Measurements from ENCODE around the gene PRC1.

PRC1 gene

DNA sequence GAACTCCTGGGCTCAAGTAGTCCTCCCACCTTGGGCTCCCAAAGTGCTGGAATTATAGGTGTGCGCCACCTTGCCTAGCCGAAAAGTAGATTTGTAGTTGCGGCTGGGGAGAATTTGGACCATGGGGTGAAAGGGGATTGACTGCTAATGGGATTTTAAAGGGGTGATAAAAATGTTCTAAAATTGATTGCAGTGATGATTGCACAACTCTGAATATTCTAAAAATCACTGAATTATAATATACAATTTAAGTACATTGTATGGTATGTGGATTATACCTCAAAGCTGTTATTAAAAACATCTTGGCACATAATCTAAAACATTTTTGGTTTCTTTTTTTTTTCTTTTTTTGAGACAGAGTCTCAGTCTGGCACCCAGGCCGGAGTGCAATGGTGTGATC, 3.9 kb downstream of the PRC1 start:
- no peak for DNase-seq (ENCODE audit: low read depth in 2 of 2)

DNA sequence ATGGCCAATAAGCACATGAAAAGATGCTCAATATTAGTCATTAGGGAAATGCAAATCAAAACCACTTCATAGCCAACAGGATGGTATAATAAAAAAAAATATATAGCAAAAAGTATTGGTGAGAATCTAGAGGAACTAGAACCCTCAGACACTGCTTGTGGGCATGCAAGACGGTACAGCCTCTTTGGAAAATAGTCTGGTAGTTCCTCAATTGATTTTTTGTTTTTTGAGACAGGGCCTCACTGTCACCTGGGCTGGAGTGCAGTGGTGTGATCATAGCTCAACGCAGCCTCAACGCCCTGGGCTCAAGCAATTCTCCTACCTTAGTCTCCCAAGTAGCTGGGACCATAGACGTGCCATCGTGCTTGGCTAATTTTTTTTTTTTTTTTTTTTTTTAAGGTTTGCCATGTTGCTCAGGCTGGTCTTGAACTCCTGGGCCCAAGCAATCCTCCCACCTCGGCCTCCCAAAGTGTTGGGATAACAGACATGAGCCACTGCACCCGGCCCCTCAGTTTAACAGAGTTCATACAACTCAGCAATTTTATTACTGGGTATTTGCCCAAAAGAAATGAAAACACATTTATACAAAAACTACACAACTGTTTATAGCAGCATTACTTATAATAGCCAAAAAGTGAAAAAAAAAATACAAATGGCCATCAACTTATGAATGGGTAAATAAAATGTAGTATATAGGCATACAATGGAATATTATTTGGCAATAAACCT, 5.1 kb downstream of the PRC1 start:
- no peak for DNase-seq (ENCODE audit: low read depth in 2 of 2)

DNA sequence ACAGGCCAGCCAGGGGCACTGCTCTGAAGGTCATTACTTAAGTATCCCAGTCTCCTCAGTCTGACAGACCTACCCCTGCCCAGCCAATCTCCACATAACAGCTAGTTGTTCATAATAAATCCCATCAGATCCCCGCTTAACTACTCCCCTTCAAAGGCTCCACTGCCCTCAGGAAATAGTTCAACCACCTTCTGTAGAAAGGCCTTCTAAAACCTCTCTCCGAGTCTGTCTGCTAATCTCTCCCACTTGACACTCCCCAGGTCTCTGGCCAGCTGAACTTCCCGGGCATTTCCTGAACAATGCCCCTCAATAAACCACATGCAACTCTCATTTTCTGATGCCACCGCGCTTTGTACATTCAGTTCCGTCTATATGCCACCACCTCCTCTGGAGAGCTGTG, 6.0 kb downstream of the PRC1 start:
- no peak for DNase-seq (ENCODE audit: low read depth in 2 of 2)

DNA sequence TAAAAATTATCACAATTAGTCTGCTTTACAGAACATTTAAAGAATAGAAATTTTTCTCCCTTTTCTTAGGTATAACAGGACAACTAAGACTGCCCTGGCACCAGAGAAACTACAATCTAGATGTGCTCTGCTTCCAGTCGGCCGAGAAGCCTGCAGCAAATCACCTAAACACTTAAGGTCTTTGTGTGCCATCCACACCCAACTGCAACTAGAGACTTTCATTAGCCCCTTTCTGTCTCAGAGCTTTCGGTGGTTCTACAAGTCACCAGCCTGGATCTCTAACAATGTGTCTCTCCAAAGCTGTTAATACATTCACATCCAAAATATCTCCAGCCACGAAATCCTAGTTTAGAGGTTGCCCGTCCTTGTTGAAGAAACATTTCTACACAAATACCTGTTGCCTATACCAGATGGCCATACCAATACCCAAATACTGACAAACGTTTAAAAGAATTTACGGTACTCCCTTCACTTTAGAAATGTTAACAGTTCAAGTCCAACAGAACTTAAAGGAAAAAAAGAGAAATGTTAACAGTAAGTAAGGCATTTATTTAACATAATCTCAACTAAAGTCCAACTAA, 6.7 kb downstream of the PRC1 start:
- DNase-seq (ENCODE audit: low read depth in 2 of 2) = no peak

- DNase-seq (ENCODE audit: low read depth in 2 of 2) = no peak
These were observed 7.4 kb downstream of the PRC1 start for GRCh38 chr15:90986790-90987507.

- DNase-seq (ENCODE audit: low read depth in 2 of 2) = no peak
These were observed 12.2 kb downstream of the PRC1 start for GRCh38 chr15:90982135-90982534.

- DNase-seq (ENCODE audit: low read depth in 2 of 2) = no peak
These were observed 12.7 kb downstream of the PRC1 start for GRCh38 chr15:90981681-90982080.

DNA sequence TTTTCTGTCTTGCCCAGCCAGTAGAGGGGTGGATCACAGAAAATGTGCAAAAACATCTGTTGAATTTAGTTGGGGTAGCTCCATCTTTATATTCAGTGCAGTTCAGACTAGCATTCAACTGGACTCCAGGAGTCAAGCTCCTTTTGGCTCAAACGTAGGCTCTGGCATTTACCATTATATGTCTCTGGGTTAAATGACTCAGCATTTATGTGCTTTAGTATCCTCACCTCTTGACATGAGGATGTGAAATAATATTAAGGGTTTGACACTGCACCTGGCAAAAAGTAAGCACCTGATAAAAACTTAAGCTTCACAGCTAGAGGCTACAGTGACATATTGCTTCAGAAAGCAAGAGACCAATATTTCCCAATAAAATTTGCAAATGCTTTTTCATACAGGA, 14.8 kb downstream of the PRC1 start:
- no peak for DNase-seq (ENCODE audit: low read depth in 2 of 2)

- DNase-seq (ENCODE audit: low read depth in 2 of 2) = no peak
These were observed 20.1 kb downstream of the PRC1 start for GRCh38 chr15:90974216-90974615.

- DNase-seq (ENCODE audit: low read depth in 2 of 2) = no peak
These were observed 22.2 kb downstream of the PRC1 start for GRCh38 chr15:90972133-90972532.

DNA sequence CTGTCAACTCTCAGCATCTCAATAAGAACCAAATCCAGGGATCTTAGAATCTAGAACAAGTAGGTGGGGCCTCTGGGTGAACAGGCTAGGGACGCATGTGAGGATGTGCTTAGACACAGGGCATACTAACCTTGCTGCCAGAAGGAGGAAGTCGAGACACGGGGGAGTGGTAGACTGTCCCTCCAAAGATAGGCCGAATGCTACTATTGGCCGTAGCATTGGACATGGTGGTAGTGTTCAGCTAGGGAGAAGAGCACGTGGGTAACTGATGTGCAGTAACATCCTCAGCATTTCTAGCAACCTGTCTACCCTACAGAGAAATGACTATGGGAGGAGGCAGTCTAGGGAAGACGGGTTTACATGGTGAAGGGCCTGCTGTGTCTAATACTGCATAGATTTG, 24.1 kb downstream of the PRC1 start:
- no peak for DNase-seq (ENCODE audit: low read depth in 2 of 2)

DNA sequence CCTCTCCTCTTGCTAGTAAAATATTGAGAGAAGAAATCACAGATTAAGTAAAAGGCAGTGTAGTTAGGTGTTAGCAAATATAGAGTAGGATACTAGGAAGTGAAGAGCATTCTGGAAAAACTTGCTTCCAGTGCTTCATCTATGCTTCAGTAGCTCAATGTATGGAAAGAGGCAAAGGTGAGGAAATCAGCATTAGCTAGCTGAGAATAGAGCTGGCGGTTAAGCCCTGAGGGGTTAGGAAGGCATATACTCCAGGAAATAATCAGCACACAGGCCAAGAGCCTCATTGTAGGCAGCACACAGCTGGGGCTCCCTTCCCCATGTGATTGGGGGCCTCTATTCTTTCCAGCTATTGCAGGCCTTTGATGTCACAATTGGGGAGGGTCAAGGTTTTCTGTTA, 25.9 kb downstream of the PRC1 start:
- no peak for DNase-seq (ENCODE audit: low read depth in 2 of 2)

DNA sequence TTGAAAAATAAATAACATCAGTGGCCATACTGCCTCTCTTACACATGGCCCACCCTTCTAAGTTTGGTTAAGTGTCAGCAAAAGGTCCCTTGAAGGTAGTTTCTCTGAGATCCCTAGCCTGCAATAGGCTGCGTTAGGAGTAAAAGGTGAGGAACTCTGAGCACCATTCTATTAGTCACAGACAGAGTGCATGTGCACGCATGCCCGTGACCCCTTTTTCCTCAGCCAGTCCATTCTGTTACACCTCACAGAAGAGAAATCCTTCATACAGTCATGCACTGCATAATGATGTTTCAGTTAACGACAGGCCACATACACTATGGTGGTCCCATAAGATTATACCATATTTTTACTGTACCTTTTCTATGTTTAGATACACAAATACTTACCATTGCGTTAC, 27.1 kb downstream of the PRC1 start:
- no peak for DNase-seq (ENCODE audit: low read depth in 2 of 2)

GRCh38 chr15:90966262-90966661, 28.1 kb downstream of the PRC1 start:
- DNase-seq (ENCODE audit: low read depth in 2 of 2) = no peak

DNA sequence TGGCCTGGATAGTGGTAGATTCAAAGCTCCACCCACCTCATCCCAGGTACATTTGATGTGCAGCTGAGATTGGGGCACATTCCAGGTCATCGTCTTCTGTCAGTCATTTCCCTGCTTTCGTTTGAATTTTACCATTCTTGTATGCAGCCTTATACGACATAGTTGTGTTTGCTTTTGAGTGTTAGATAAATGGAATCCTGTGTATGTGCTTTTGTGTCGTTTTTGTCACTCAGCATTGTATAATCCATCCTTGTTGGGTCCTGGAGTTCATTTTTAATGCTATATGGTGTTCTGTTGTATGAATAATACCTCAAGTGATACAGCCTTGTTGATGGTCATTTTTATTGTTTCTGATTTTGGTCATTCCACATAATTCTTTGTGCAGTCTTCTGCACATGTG, 32.3 kb downstream of the PRC1 start:
- DNase-seq (ENCODE audit: low read depth in 2 of 2) = no peak

- DNase-seq (ENCODE audit: low read depth in 2 of 2) = no peak
These were observed 33.8 kb downstream of the PRC1 start for GRCh38 chr15:90960298-90961091.

DNA sequence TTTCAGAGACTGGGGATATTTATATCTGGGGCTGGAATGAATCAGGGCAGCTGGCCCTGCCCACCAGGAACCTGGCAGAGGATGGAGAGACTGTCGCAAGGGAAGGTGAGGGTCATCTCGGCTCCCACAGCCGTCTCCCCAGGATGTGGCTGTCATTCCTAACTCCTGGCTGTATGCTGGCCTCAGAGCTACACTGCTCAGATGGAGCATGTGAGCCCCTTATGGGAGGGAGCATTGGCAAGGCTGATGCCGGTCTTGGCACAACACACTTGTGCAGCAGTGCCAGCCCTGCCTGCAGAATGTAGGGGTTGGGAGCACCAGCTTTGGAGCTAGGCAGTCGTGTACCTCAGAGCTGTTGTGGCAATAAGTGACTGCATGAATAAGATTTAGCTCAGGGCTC, 34.4 kb downstream of the PRC1 start:
- no peak for DNase-seq (ENCODE audit: low read depth in 2 of 2)

DNA sequence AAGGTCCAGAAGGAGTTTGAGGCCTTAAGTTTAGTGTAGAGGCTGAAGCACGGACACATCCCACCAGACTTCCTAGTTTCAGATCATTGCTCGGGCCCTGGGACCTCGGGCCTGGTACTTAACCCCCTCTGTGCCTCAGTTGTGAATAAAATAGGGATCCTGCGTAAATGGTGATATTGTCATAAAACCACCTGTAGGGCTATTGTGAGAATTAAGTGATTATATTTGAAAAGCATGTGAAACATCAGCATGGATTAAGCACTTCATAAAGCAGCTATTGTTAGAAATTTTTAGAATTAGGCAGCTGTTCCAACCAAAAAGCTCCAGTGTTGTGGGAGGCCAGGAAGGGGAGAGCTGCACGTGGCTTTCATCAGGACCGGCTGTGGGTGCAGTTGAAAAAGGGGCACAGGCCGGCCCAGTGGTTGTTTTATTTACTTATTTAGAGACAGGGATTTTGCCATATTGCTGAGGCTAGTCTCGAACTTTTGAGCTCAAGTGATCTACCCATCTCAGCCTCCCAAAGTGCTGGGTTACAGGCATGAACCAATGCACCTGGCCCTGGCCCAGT, 35.2 kb downstream of the PRC1 start:
- DNase-seq (ENCODE audit: low read depth in 2 of 2) = no peak

DNA sequence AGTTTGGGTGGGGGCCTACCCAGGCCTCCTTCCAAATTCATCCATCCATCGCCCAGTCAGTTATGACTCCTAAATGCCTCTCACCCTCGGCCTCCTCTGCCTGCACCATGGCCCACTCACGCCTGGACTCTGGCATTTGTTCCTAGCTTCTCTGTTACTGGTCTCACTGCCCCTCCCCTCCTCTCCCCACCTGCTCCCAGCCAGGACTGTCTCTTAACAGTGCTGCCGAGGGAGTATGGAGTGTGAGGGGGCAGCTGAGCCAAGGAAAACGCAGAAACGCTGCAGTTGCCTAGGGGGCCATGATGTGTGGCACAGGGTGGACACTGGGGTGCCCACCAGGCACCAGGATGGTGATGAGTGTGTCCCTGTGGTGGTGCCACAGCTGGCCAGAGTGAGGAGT, 36.5 kb downstream of the PRC1 start:
- no peak for DNase-seq (ENCODE audit: low read depth in 2 of 2)

GRCh38 chr15:90957031-90957790, 37.1 kb downstream of the PRC1 start:
- DNase-seq (ENCODE audit: low read depth in 2 of 2) = no peak

GRCh38 chr15:90956274-90957030, 37.9 kb downstream of the PRC1 start:
- DNase-seq (ENCODE audit: low read depth in 2 of 2) = peak; percentile 60 to 61
